Endodermal cell (in vitro differentiated cells): ENCODE measurements around the gene COL23A1. TPM values are rescaled to one million over a fixed set of nuclear protein-coding genes. Genes with fewer than 3 reads are reported as not detected.

Source experiments
- DNase-seq: peaks from one replicate; pipeline ENCODE4 v3.0.0-alpha.2; 2017
- H3K27ac ChIP-seq: 2 replicates; pipeline ENCODE4 v1.5.1; 2013; ENCODE audit warnings: mild to moderate bottlenecking, low read depth, low read length, moderate library complexity
- H3K27me3 ChIP-seq: 2 replicates; pipeline ENCODE4 v1.6.1; 2013; ENCODE audit warnings: mild to moderate bottlenecking, low read length, moderate library complexity; ENCODE audit not compliant: insufficient read depth, control insufficient read depth, poor library complexity, severe bottlenecking
- H3K36me3 ChIP-seq: 2 replicates; pipeline ENCODE4 v1.7.0; 2013; ENCODE audit warnings: mild to moderate bottlenecking, low read length, moderate library complexity; ENCODE audit not compliant: control insufficient read depth, insufficient read depth
- H3K4me1 ChIP-seq: one replicate; pipeline ENCODE4 v1.7.0; 2013; ENCODE audit warnings: low read length; ENCODE audit not compliant: control insufficient read depth, insufficient read depth
- H3K4me3 ChIP-seq: 2 replicates; pipeline ENCODE4 v1.5.1; 2013; ENCODE audit warnings: mild to moderate bottlenecking, low read length, moderate library complexity
- H3K9ac ChIP-seq: 2 replicates; pipeline ENCODE4 v1.6.1; 2013; ENCODE audit warnings: mild to moderate bottlenecking, low read length, moderate library complexity; ENCODE audit not compliant: poor library complexity, severe bottlenecking; ENCODE audit errors: extremely low read depth
- H3K9me3 ChIP-seq: 2 replicates; pipeline ENCODE4 v1.6.1; 2013; ENCODE audit warnings: mild to moderate bottlenecking, low read length, moderate library complexity; ENCODE audit not compliant: control insufficient read depth
- H3K27ac Mint-ChIP-seq: 2 replicates; pipeline ENCODE4 v1.8.0; 2020; ENCODE audit warnings: mixed read lengths
- H3K27me3 Mint-ChIP-seq: 2 replicates; pipeline ENCODE4 v1.8.0; 2021; ENCODE audit warnings: mild to moderate bottlenecking, mixed read lengths; ENCODE audit not compliant: insufficient read depth
- H3K36me3 Mint-ChIP-seq: 2 replicates; pipeline ENCODE4 v1.8.0; 2020; ENCODE audit warnings: low read depth, mixed read lengths
- H3K4me1 Mint-ChIP-seq: 2 replicates; pipeline ENCODE4 v1.8.0; 2020; ENCODE audit warnings: mixed read lengths
- H3K4me3 Mint-ChIP-seq: 2 replicates; pipeline ENCODE4 v1.8.0; 2020; ENCODE audit warnings: mild to moderate bottlenecking, moderate library complexity, mixed read lengths
- H3K9me3 Mint-ChIP-seq: 2 replicates; pipeline ENCODE4 v1.8.0; 2020; ENCODE audit warnings: mild to moderate bottlenecking, mixed read lengths
- CTCF ChIP-seq: fragments of 200-600 bp; sonication (generic); conservative IDR thresholded peaks from 2 replicates; pipeline ENCODE4 v1.5.0; 2021; ENCODE audit warnings: antibody characterized with exemption, mild to moderate bottlenecking
- WGBS, 2 experiments: methylation state at CpG; one replicate each; pipeline versions ENCODE4 v1.1.5 to v1.1.7; 2013; ENCODE audit warnings: missing lambda C conversion rate in 2 of 2, mixed read lengths in 1 of 2; ENCODE audit not compliant: insufficient coverage in 1 of 2, insufficient read length in 1 of 2; 5-methylcytosine and 5-hydroxymethylcytosine counted together
- total RNA-seq, 2 donors: library from RNA; stranded (reverse); fragmentation: NEBNext Ultra II Directional in 1 of 2; extraction: Animal tissue kit (Norgen Biotek cat#: 25700) in 1 of 2; gene quantifications; 2 replicates in 1 of 2; 3 replicates in 1 of 2; pipeline ENCODE4 v1.2.1, GENCODE V29; 2021

The COL23A1 gene
- total RNA-seq, 2 donors from 2014 or later = 50.2 to 71.3 TPM

DNA sequence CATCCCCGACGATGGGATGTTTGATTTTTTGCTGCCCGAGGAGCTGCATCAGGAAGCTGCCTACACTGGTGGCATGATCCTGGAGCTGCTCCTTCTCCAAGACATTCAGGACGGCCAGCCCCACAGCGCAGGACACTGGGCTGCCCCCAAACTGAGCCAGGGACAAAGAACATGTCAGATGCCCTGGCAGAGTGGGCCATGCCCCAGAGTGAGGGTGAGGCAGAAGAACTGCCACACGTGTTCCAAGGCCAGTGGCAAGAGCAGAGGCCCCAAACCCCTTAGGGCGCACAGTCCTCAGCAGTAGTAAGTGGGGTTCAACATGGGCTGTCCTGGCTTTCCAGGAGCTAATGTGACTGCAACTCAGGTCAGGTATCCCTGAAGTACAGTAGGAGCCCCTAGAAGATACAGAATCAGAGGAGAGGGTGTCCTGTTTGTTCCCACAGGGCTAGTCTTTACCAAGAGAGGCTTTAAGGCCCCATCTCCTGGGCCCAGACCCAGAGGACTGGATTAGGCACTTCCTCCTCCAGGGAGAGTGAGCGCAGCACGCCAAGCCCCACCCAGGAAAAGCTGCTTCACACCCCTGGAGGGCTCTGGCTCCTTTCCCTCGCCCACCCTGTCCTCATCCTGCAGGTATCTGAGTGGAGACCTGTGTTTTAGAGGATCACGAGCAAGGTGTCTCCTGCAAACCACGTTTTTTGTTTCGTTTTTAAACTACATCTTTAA is 374.8 kb downstream of the COL23A1 start:
- Histone ChIP-seq H3K27me3 (no peaks in the 10 kb centered on the region), H3K9me3 (no peaks in the 10 kb centered on the region), H3K4me3 (no peak overlapping the region), H3K36me3 (peaks cover 86% of the 10 kb centered on the region), H3K4me1 (no peaks in the 10 kb centered on the region), H3K9ac (no peak overlapping the region), H3K27ac (no peak overlapping the region)
- Mint-ChIP-seq H3K36me3 (peaks cover 77% of the 10 kb centered on the region), H3K9me3 (no peaks in the 10 kb centered on the region), H3K27me3 (no peaks in the 10 kb centered on the region), H3K27ac (no peak overlapping the region), H3K4me3 (no peak overlapping the region), H3K4me1 (peaks cover 4% of the 10 kb centered on the region)
- peak; percentile 55 for DNase-seq
- TF ChIP-seq CTCF = no peak
- 86 to 91% methylated on average over 6 to 13 of the region's 13 CpGs for WGBS, 2 experiments

- no peak for TF ChIP-seq CTCF
- peaks cover 91% of the 10 kb centered on the region for H3K36me3 ChIP-seq
- Mint-ChIP-seq H3K36me3 (peaks cover 78% of the 10 kb centered on the region), H3K4me3 (no peak overlapping the region), H3K9me3 (no peaks in the 10 kb centered on the region), H3K27ac (no peak overlapping the region), H3K4me1 (peaks cover 4% of the 10 kb centered on the region), H3K27me3 (no peaks in the 10 kb centered on the region)
- 91 to 100% methylated on average over 2 to 6 of the region's 6 CpGs for WGBS, 2 experiments
- H3K4me3 ChIP-seq = no peak overlapping the region
- no peaks in the 10 kb centered on the region for H3K27me3 ChIP-seq
- no peaks in the 10 kb centered on the region for H3K9me3 ChIP-seq
- peak; percentile 66 for DNase-seq
- no peaks in the 10 kb centered on the region for H3K4me1 ChIP-seq
- H3K9ac ChIP-seq = no peak overlapping the region
- H3K27ac ChIP-seq = no peak overlapping the region
Observed at GRCh38 chr5:178214160-178214803, 375.9 kb downstream of the COL23A1 start.

- Histone ChIP-seq H3K4me1 (no peaks in the 10 kb centered on the region), H3K9ac (no peak overlapping the region), H3K9me3 (no peaks in the 10 kb centered on the region), H3K36me3 (peaks cover 92% of the 10 kb centered on the region), H3K27ac (no peak overlapping the region), H3K27me3 (no peaks in the 10 kb centered on the region), H3K4me3 (no peak overlapping the region)
- Mint-ChIP-seq H3K4me1 (peaks cover 4% of the 10 kb centered on the region), H3K27me3 (no peaks in the 10 kb centered on the region), H3K4me3 (no peak overlapping the region), H3K36me3 (peaks cover 80% of the 10 kb centered on the region), H3K27ac (peak overlapping the region; percentile 1), H3K9me3 (no peaks in the 10 kb centered on the region)
- DNase-seq = no peak
- no peak for TF ChIP-seq CTCF
- 96% methylated on average over 2 to 8 of the region's 8 CpGs for WGBS, 2 experiments
Observed at GRCh38 chr5:178213748-178214151, 376.4 kb downstream of the COL23A1 start.
